ENCODE measurements around the gene STAT3.

DNA sequence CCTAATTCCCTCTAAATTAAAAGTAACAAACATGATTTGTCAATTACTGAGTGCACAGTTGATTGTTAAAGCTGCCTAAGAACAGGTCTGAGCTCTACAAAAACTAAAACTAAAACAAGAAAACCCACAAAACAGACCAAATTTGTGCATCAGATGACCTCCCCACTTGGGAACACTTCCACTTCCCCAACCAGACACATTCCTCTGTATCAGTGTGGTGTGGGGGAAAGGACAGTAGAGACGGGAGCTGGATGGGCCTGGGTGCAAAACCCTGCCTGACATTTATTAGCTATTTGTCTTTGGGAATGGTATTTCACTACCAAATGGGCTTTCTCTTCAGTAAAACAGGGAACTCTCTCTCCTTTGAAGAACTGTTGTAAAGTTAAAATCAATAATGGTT is 29.8 kb downstream of the STAT3 start:
- TF ChIP-seq KAT8 (IDR thresholded peaks at IDR 0.05; ENCODE audit: low read depth) = no peak
- no peak for TF ChIP-seq ZNF57 (CRISPR knock-in tag; IDR thresholded peaks at IDR 0.05)
- TF ChIP-seq, protein P1, sequence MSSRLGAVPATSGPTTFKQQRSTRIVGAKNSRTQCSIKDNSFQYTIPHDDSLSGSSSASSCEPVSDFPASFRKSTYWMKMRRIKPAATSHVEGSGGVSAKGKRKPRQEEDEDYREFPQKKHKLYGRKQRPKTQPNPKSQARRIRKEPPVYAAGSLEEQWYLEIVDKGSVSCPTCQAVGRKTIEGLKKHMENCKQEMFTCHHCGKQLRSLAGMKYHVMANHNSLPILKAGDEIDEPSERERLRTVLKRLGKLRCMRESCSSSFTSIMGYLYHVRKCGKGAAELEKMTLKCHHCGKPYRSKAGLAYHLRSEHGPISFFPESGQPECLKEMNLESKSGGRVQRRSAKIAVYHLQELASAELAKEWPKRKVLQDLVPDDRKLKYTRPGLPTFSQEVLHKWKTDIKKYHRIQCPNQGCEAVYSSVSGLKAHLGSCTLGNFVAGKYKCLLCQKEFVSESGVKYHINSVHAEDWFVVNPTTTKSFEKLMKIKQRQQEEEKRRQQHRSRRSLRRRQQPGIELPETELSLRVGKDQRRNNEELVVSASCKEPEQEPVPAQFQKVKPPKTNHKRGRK (tag; IDR thresholded peaks at IDR 0.05) = no peak
- TF ChIP-seq ZNF274 (IDR thresholded peaks at IDR 0.05; ENCODE audit: borderline replicate concordance, low read depth, low read length) = no peak
- TF ChIP-seq, protein P2, sequence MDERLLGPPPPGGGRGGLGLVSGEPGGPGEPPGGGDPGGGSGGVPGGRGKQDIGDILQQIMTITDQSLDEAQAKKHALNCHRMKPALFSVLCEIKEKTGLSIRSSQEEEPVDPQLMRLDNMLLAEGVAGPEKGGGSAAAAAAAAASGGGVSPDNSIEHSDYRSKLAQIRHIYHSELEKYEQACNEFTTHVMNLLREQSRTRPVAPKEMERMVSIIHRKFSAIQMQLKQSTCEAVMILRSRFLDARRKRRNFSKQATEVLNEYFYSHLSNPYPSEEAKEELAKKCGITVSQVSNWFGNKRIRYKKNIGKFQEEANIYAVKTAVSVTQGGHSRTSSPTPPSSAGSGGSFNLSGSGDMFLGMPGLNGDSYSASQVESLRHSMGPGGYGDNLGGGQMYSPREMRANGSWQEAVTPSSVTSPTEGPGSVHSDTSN (CRISPR knock-in tag; IDR thresholded peaks at IDR 0.05; ENCODE audit: low read depth) = no peak
- TF ChIP-seq, protein P2 (tag; conservative IDR thresholded peaks at IDR 0.05; ENCODE audit: low read depth) = no peak
- TF ChIP-seq ESRRA (IDR thresholded peaks at IDR 0.05; ENCODE audit: borderline replicate concordance, low read depth) = no peak
